Rectal smooth muscle tissue (tissue), 1 donor: ENCODE data around the gene SMARCA4.
"Not testable (repeated sequence)": the region's sequence is repeated elsewhere in the genome, so short reads cannot be mapped to it uniquely, and the experiment has no call there.

ENCODE experiments used
- H3K27ac ChIP-seq: one replicate; pipeline ENCODE4 v1.7.0; 2013; ENCODE audit warnings: low read depth, low read length, inconsistent platforms
- H3K27me3 ChIP-seq: one replicate; pipeline ENCODE4 v1.7.0; 2013; ENCODE audit warnings: low read length; ENCODE audit not compliant: control insufficient read depth, insufficient read depth
- H3K36me3 ChIP-seq: one replicate; pipeline ENCODE4 v1.7.0; 2013; ENCODE audit warnings: low read length; ENCODE audit not compliant: control insufficient read depth, insufficient read depth
- H3K4me1 ChIP-seq: one replicate; pipeline ENCODE4 v1.7.0; 2013; ENCODE audit warnings: low read length; ENCODE audit not compliant: control insufficient read depth, insufficient read depth
- H3K4me3 ChIP-seq: one replicate; pipeline ENCODE4 v1.7.0; 2013; ENCODE audit warnings: low read length
- H3K9ac ChIP-seq: one replicate; pipeline ENCODE4 v1.7.0; 2013; ENCODE audit warnings: low read length

The SMARCA4 gene

GRCh38 chr19:11087870-11088505 is 127.2 kb downstream of the SMARCA4 start:
- peak overlapping the region; percentile 77 for H3K27ac ChIP-seq
- no peaks in the 10 kb centered on the region for H3K27me3 ChIP-seq
- H3K4me1 ChIP-seq, result peaks cover 15% of the 10 kb centered on the region
- no peak overlapping the region for H3K4me3 ChIP-seq
- no peaks in the 10 kb centered on the region for H3K36me3 ChIP-seq
- H3K9ac ChIP-seq, result no peak overlapping the region

DNA sequence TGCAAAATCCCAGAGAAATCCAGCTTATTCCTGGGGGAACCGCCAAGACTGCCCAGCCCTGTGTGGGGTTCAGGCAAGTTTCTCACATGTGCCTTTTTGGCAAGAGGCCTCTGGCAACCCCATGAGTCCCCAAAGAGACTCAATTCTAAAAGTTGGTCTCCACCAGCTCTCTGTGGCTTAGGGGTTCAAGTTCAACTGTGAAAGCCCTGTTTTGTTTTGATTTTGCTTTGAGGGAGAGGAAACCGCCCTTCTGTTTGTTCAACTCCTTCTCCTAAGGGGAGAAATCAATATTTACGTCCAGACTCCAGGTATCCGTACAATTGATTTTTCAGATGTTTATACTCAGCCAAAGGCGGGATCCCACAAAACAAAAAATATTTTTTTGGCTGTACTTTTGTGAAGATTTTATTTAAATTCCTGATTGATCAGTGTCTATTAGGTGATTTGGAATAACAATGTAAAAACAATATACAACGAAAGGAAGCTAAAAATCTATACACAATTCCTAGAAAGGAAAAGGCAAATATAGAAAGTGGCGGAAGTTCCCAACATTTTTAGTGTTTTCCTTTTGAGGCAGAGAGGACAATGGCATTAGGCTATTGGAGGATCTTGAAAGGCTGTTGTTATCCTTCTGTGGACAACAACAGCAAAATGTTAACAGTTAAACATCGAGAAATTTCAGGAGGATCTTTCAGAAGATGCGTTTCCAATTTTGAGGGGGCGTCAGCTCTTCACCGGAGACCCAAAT is 127.8 kb downstream of the SMARCA4 start:
- Histone ChIP-seq H3K27me3 (no peaks in the 10 kb centered on the region), H3K9ac (no peak overlapping the region), H3K4me1 (peaks cover 15% of the 10 kb centered on the region)

GRCh38 chr19:11089254-11090013 is 128.6 kb downstream of the SMARCA4 start, which contains the start of gene LDLR:
Gene LDLR (plus strand): TSS chr19:11089463. CDS start chr19:11089549, 86 bp downstream.
- Histone ChIP-seq H3K4me3 (peak within 1 kb of the TSS; percentile 67), H3K4me1 (peaks cover 15% of the 10 kb centered on the region), H3K27me3 (no peaks in the 10 kb centered on the region), H3K27ac (peak within 1 kb of the TSS; percentile 77), H3K9ac (no peak within 1 kb of the TSS), H3K36me3 (no peaks in the 10 kb centered on the region)

More for the DNA sequence above, 127.8 kb downstream of the SMARCA4 start:
- Histone ChIP-seq H3K36me3 (no peaks in the 10 kb centered on the region), H3K27ac (peak overlapping the region; percentile 77), H3K4me3 (peak overlapping the region; percentile 67)

DNA sequence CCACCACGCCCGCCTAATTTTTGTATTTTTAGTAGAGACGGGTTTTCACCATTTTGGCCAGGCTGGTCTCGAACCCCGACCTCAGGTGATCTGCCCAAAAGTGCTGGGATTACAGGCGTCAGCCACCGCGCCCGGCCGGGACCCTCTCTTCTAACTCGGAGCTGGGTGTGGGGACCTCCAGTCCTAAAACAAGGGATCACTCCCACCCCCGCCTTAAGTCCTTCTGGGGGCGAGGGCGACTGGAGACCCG is 129.1 kb downstream of the SMARCA4 start:
- peak overlapping the region; percentile 77 for H3K27ac ChIP-seq
- H3K27me3 ChIP-seq, H3K36me3 ChIP-seq, H3K9ac ChIP-seq: not testable (repeated sequence)
- H3K4me1 ChIP-seq, result peaks cover 15% of the 10 kb centered on the region
- H3K4me3 ChIP-seq, result peak overlapping the region; percentile 67

DNA sequence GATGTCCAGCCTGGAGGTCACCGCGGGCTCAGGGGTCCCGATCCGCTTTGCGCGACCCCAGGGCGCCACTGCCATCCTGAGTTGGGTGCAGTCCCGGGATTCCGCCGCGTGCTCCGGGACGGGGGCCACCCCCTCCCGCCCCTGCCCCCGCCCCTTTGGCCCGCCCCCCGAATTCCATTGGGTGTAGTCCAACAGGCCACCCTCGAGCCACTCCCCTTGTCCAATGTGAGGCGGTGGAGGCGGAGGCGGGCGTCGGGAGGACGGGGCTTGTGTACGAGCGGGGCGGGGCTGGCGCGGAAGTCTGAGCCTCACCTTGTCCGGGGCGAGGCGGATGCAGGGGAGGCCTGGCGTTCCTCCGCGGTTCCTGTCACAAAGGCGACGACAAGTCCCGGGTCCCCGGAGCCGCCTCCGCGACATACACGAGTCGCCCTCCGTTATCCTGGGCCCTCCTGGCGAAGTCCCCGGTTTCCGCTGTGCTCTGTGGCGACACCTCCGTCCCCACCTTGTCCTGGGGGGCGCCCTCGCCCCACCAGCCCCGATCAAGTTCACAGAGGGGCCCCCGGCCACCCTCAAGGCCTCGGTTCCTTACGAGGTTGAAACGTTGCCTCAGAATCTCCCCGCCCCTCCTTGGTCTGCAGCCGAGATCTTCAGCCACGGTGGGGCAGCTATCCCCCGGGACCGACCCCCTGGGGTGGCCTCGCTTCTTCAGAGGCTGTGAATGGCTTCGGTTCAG is 129.6 kb downstream of the SMARCA4 start:
- Histone ChIP-seq H3K9ac (peak overlapping the region; percentile 96), H3K4me3 (peak overlapping the region; percentile 92), H3K27ac (peak overlapping the region; percentile 95), H3K27me3 (no peaks in the 10 kb centered on the region), H3K4me1 (peaks cover 12% of the 10 kb centered on the region), H3K36me3 (no peaks in the 10 kb centered on the region)

- Histone ChIP-seq H3K27ac (peak overlapping the region; percentile 95), H3K4me3 (peak overlapping the region; percentile 92), H3K27me3 (no peaks in the 10 kb centered on the region), H3K36me3 (no peaks in the 10 kb centered on the region), H3K9ac (peak overlapping the region; percentile 96), H3K4me1 (peaks cover 11% of the 10 kb centered on the region)
These were observed 130.3 kb downstream of the SMARCA4 start for GRCh38 chr19:11090997-11091702.

DNA sequence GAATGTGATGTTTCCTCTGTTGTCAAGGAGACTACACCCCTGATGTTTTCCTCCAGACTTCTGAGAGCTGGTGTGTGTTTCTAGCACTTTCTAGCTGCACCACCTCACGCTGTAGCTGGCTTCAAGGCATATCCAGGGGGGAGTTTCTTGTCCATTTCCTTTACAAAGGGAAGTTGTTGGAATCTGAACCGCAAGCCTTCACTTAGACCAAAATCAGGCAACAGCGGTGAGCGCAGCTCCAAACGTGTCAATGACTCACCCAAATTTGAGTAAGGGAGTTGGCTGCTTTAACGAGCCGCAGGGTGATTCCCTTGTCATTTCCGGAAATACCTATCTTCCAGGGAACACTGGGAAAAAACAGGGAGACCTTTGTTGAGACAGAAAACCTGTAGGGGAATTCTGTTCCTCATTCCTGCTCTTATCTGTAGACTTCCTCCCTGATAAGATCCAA is 130.9 kb downstream of the SMARCA4 start:
- H3K36me3 ChIP-seq, result no peaks in the 10 kb centered on the region
- H3K9ac ChIP-seq, result peak overlapping the region; percentile 57
- H3K27ac ChIP-seq, result peak overlapping the region; percentile 95
- H3K4me1 ChIP-seq, result peaks cover 11% of the 10 kb centered on the region
- H3K4me3 ChIP-seq, result peak overlapping the region; percentile 0
- H3K27me3 ChIP-seq, result no peaks in the 10 kb centered on the region

GRCh38 chr19:11092181-11092538 is 131.3 kb downstream of the SMARCA4 start:
- H3K27me3 ChIP-seq, result no peaks in the 10 kb centered on the region
- peak overlapping the region; percentile 95 for H3K27ac ChIP-seq
- H3K9ac ChIP-seq, result no peak overlapping the region
- H3K4me3 ChIP-seq, result no peak overlapping the region
- H3K36me3 ChIP-seq, result no peaks in the 10 kb centered on the region
- peaks cover 11% of the 10 kb centered on the region for H3K4me1 ChIP-seq

GRCh38 chr19:11093689-11094238 is 132.9 kb downstream of the SMARCA4 start:
- no peak overlapping the region for H3K9ac ChIP-seq
- no peak overlapping the region for H3K27ac ChIP-seq
- no peak overlapping the region for H3K4me3 ChIP-seq
- no peaks in the 10 kb centered on the region for H3K27me3 ChIP-seq
- no peaks in the 10 kb centered on the region for H3K36me3 ChIP-seq
- peaks cover 10% of the 10 kb centered on the region for H3K4me1 ChIP-seq

DNA sequence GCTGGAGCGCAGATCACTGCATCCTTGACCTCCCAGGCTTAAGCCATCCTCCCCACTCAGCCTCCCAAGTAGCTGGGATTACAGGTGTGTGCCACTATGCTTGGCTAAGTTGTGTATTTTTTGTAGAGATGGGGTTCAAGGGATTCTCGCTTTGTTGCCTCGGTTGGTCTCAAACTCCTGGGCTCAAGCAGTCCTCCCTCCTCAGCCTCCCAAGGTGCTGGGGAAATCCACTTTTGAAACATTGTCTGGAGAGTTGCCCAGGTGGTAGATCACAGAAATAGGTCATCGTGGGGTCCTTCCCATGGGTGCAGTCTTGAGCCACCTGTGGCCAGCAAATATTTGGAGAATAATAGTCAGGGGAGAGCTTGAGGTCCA is 133.7 kb downstream of the SMARCA4 start:
- H3K9ac ChIP-seq, result no peak overlapping the region
- peaks cover 7% of the 10 kb centered on the region for H3K4me1 ChIP-seq
- peak overlapping the region; percentile 43 for H3K27ac ChIP-seq
- H3K27me3 ChIP-seq, result no peaks in the 10 kb centered on the region
- H3K36me3 ChIP-seq, result no peaks in the 10 kb centered on the region
- H3K4me3 ChIP-seq, result peak overlapping the region; percentile 17

GRCh38 chr19:11096210-11096841 is 135.5 kb downstream of the SMARCA4 start:
- H3K27ac ChIP-seq, result no peak overlapping the region
- no peaks in the 10 kb centered on the region for H3K36me3 ChIP-seq
- no peak overlapping the region for H3K4me3 ChIP-seq
- H3K27me3 ChIP-seq, result no peaks in the 10 kb centered on the region
- H3K4me1 ChIP-seq, result no peaks in the 10 kb centered on the region
- H3K9ac ChIP-seq, result no peak overlapping the region
